SKM-1 treated with dmso at 0.1 percent for 144 hours (cell line): ENCODE results near the gene PEMT.
"Not testable (repeated sequence)": the region's sequence is repeated elsewhere in the genome, so short reads cannot be mapped to it uniquely, and the experiment has no call there.

Experiments
- DNase-seq: peaks from one replicate; lab custom pipeline; 2025; ENCODE audit not compliant: unreplicated experiment; lab: John Stamatoyannopoulos, UW

Gene PEMT

GRCh38 chr17:17591355-17592298, at the start of gene PEMT:
Gene PEMT, minus strand, starts transcription at chr17:17591708. Its CDS starts 82 bp downstream, at chr17:17591626.
- peak; percentile 97 for DNase-seq

GRCh38 chr17:17639661-17640270, 48.3 kb upstream of the PEMT start:
- not testable (repeated sequence) for DNase-seq

- no peak for DNase-seq
Measured at GRCh38 chr17:17638467-17638866, 47.0 kb upstream of the PEMT start.

- peak; percentile 36 for DNase-seq
Measured at GRCh38 chr17:17636272-17636885, 44.9 kb upstream of the PEMT start.

GRCh38 chr17:17635537-17636271, 44.2 kb upstream of the PEMT start:
- DNase-seq: peak; percentile 49

GRCh38 chr17:17635126-17635525, 43.6 kb upstream of the PEMT start:
- no peak for DNase-seq

GRCh38 chr17:17633310-17633709, 41.8 kb upstream of the PEMT start:
- DNase-seq: no peak

- not testable (repeated sequence) for DNase-seq
Measured at GRCh38 chr17:17632690-17633089, 41.2 kb upstream of the PEMT start.

- no peak for DNase-seq
Measured at GRCh38 chr17:17628388-17629008, 37.0 kb upstream of the PEMT start.

GRCh38 chr17:17626840-17627239, 35.3 kb upstream of the PEMT start:
- DNase-seq: no peak

GRCh38 chr17:17626151-17626805, 34.8 kb upstream of the PEMT start:
- DNase-seq: no peak

GRCh38 chr17:17624741-17625140, 33.2 kb upstream of the PEMT start:
- no peak for DNase-seq

- no peak for DNase-seq
Measured at GRCh38 chr17:17623904-17624303, 32.4 kb upstream of the PEMT start.

GRCh38 chr17:17621254-17621653, 29.7 kb upstream of the PEMT start:
- DNase-seq: peak; percentile 84

GRCh38 chr17:17613708-17614114, 22.2 kb upstream of the PEMT start:
- DNase-seq: peak; percentile 71

- DNase-seq: no peak
Measured at GRCh38 chr17:17612085-17613022, 20.8 kb upstream of the PEMT start.

- no peak for DNase-seq
Measured at GRCh38 chr17:17609121-17609520, 17.6 kb upstream of the PEMT start.

- peak; percentile 19 for DNase-seq
Measured at GRCh38 chr17:17606416-17607000, 15.0 kb upstream of the PEMT start.

- no peak for DNase-seq
Measured at GRCh38 chr17:17605729-17606088, 14.2 kb upstream of the PEMT start.
